DOHH2 (cell line): ENCODE results near the gene ACER3.

Source experiments
- CTCF ChIP-seq: fragments of 200-600 bp; sonication (generic); IDR thresholded peaks from one replicate; pipeline ENCODE4 v1.5.1; 2014; ENCODE audit warnings: antibody characterized with exemption, mild to moderate bottlenecking, low read depth, low read length; ENCODE audit not compliant: poor library complexity, severe bottlenecking
- EZH2phosphoT487 ChIP-seq: fragments of 200-600 bp; sonication (generic); IDR thresholded peaks from 2 replicates; pipeline ENCODE4 v1.6.1; 2017; ENCODE audit warnings: borderline replicate concordance, mild to moderate bottlenecking, antibody characterized with exemption, low read length, moderate library complexity, mixed read lengths

GRCh38 chr11:76844511-76844910 is 16.2 kb upstream of the ACER3 start:
- no peak for TF ChIP-seq CTCF
- no peak for TF ChIP-seq EZH2phosphoT487
